GM19193 (cell line): ENCODE measurements around the gene SMDT1.

Source experiments
- POLR2A ChIP-seq: IDR thresholded peaks from 4 replicates; pipeline ENCODE4 v1.6.1; 2011; ENCODE audit not compliant: insufficient read depth, insufficient read length; ENCODE audit errors: extremely low read depth

The SMDT1 gene

GRCh38 chr22:42132457-42132856 lies 53.0 kb downstream of the SMDT1 start:
- TF ChIP-seq POLR2A, result no peak
